Fibroblast of villous mesenchyme (primary cell): ENCODE measurements around the gene OR2A25. TPM values are rescaled to one million over a fixed set of nuclear protein-coding genes. Genes with fewer than 3 reads are reported as not detected.

Experiments
- DNase-seq: peaks from one replicate; pipeline ENCODE4 v3.0.0-alpha.2; 2010; ENCODE audit warnings: low read depth
- H3K4me3 ChIP-seq: 2 replicates; pipeline ENCODE4 v1.5.1; 2011; ENCODE audit warnings: low read depth, mild to moderate bottlenecking, low read length
- CTCF ChIP-seq: IDR thresholded peaks from 2 replicates; pipeline ENCODE4 v1.5.1; 2012; ENCODE audit warnings: low read depth, mild to moderate bottlenecking, low read length; ENCODE audit not compliant: insufficient read depth
- total RNA-seq: library from RNA; depleted of rRNA; stranded (reverse); fragments of >200 nt; gene quantifications from 2 replicates; pipeline ENCODE4 v1.2.3, GENCODE V29; 2012

The OR2A25 gene
- total RNA-seq: not detected in 2 replicates

GRCh38 chr7:144069511-144069910 is at the start of gene OR2A25:
Gene OR2A25 (plus strand): TSS chr7:144069811. CDS start chr7:144074220, 4,409 bp downstream.
- DNase-seq: no peak
- no peak within 1 kb of the TSS for H3K4me3 ChIP-seq
- TF ChIP-seq CTCF: no peak

GRCh38 chr7:144020340-144020739 is 49.3 kb upstream of the OR2A25 start:
- DNase-seq: no peak
- no peak overlapping the region for H3K4me3 ChIP-seq
- no peak for TF ChIP-seq CTCF

- H3K4me3 ChIP-seq: no peak overlapping the region
- DNase-seq: no peak
- no peak for TF ChIP-seq CTCF
Observed at GRCh38 chr7:144022169-144022568, 47.4 kb upstream of the OR2A25 start.

GRCh38 chr7:144023171-144023827 is 46.3 kb upstream of the OR2A25 start:
- H3K4me3 ChIP-seq: no peak overlapping the region
- no peak for TF ChIP-seq CTCF
- DNase-seq: no peak

- no peak for TF ChIP-seq CTCF
- no peak for DNase-seq
- H3K4me3 ChIP-seq: no peak overlapping the region
Observed at GRCh38 chr7:144024213-144024612, 45.4 kb upstream of the OR2A25 start.

GRCh38 chr7:144026203-144026883 is 43.3 kb upstream of the OR2A25 start:
- no peak for TF ChIP-seq CTCF
- H3K4me3 ChIP-seq: no peak overlapping the region
- DNase-seq: no peak
